Skeletal muscle tissue (tissue), 4 donors: ENCODE results near the gene PFKL. TPM values are rescaled to one million over a fixed set of nuclear protein-coding genes. Genes with fewer than 3 reads are reported as not detected.

Experiments used
- H3K27ac ChIP-seq: one replicate; pipeline ENCODE4 v1.7.0; 2013; ENCODE audit warnings: mild to moderate bottlenecking, low read depth, low read length, inconsistent platforms
- H3K27me3 ChIP-seq, 3 donors: one replicate each; pipeline ENCODE4 v1.7.0; 2013; ENCODE audit warnings: low read length in 3 of 3; ENCODE audit not compliant: control insufficient read depth in 3 of 3, insufficient read depth in 3 of 3
- H3K36me3 ChIP-seq, 3 donors: one replicate each; pipeline ENCODE4 v1.7.0; 2013; ENCODE audit warnings: low read length in 3 of 3; ENCODE audit not compliant: control insufficient read depth in 3 of 3, insufficient read depth in 3 of 3
- H3K4me1 ChIP-seq, 3 donors: one replicate each; pipeline ENCODE4 v1.7.0; 2013; ENCODE audit warnings: low read length in 3 of 3, mild to moderate bottlenecking in 3 of 3; ENCODE audit not compliant: control insufficient read depth in 3 of 3, insufficient read depth in 3 of 3
- H3K4me3 ChIP-seq, 3 donors: one replicate each; pipeline ENCODE4 v1.7.0; 2013; ENCODE audit warnings: low read length in 3 of 3
- H3K9ac ChIP-seq, 3 donors: one replicate each; pipeline ENCODE4 v1.7.0; 2013; ENCODE audit warnings: low read length in 3 of 3, mild to moderate bottlenecking in 3 of 3, moderate library complexity in 2 of 3, low read depth in 1 of 3
- H3K9me3 ChIP-seq, 3 donors: one replicate each; pipeline ENCODE4 v1.7.0; 2013; ENCODE audit warnings: low read length in 3 of 3; ENCODE audit not compliant: control insufficient read depth in 3 of 3
- total RNA-seq: library from RNA; depleted of rRNA; stranded (reverse); fragments of >200 nt; gene quantifications from one replicate; pipeline ENCODE4 v1.2.3, GENCODE V29; 2014
- donor health status: Osteomylitis.

Gene PFKL
- total RNA-seq, 1 donor from 2014 or later = 72.0 TPM

DNA sequence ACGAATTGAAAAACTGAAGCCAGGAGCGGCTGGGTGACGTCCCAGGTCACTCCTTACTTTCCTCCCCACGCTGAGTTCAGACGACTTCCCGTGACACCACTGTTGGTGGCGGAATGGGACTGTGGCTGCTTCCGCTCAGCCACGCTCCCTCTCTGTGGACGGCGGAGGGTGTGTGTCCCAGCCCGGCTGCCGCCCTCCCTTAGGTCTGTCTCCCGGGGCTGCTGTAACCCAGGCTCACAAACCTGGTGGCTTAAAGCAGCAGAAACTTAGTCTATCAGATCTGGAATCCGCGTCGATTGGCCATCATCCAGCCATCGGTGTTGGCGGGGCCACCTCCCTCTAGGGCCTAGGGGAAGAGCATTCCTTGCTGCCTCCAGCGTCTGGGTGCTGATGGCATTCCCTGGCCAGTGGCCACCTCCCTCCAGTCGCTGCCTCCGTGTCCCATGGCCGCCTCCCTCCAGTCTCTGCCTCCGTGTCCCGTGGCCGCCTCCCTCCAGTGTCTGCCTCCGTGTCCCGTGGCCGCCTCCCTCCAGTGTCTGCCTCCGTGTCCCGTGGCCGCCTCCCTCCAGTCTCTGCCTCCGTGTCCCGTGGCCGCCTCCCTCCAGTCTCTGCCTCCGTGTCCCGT is 71.0 kb downstream of the PFKL start:
- Histone ChIP-seq H3K4me1 (peaks cover 0 to 6% (median 4%) of the 10 kb centered on the region in 3 donors), H3K4me3 (no peak overlapping the region), H3K36me3 (no peaks in the 10 kb centered on the region), H3K27ac (no peak overlapping the region), H3K9me3 (no peaks in the 10 kb centered on the region), H3K27me3 (peaks cover 26 to 41% (median 40%) of the 10 kb centered on the region in 3 donors), H3K9ac (no peak overlapping the region)

- peaks cover 0 to 6% (median 4%) of the 10 kb centered on the region in 3 donors for H3K4me1 ChIP-seq
- H3K27ac ChIP-seq = no peak overlapping the region
- H3K36me3 ChIP-seq = no peaks in the 10 kb centered on the region
- H3K27me3 ChIP-seq = peaks cover 29 to 45% (median 42%) of the 10 kb centered on the region in 3 donors
- no peaks in the 10 kb centered on the region for H3K9me3 ChIP-seq
- no peak overlapping the region for H3K9ac ChIP-seq
- H3K4me3 ChIP-seq = no peak overlapping the region
Measured at GRCh38 chr21:44371596-44371995, 71.7 kb downstream of the PFKL start.

- H3K9me3 ChIP-seq = no peaks in the 10 kb centered on the region
- no peak overlapping the region for H3K9ac ChIP-seq
- no peak overlapping the region for H3K4me3 ChIP-seq
- no peak overlapping the region for H3K27ac ChIP-seq
- no peaks in the 10 kb centered on the region for H3K36me3 ChIP-seq
- peaks cover 0 to 6% (median 4%) of the 10 kb centered on the region in 3 donors for H3K4me1 ChIP-seq
- H3K27me3 ChIP-seq = peaks cover 31 to 51% (median 49%) of the 10 kb centered on the region in 3 donors
Measured at GRCh38 chr21:44372616-44373015, 72.8 kb downstream of the PFKL start.

DNA sequence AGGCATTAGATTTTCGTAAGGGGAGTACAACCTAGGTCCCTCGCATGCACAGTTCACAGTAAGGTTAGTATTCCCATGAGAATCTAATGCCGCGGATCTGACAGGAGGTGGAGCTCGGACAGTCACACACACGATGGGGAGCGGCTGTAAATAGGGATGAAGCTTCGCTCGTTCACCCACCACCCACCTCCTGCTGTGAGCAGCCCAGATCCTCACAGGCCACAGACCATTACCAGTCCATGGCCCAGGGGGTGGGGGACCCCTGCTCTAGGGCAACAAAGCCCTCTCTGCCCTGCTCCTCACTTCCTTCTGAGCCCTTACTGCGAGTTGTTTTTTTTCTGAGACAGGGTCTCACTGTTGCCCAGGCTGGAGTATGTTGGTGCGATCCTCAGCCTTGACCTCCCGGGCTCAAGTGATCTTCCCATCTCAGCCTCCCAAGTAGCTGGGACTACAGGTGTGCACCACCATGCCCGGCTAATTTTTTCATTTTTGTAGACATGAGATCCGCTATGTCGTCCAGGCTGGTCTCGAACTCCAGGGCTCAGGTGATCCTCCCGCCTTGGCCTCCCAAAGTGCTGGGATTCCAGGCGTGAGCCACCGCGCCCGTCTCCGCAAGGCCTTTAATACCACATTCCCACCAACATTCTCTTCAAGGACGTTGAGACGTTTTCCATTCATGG is 74.9 kb downstream of the PFKL start:
- no peak overlapping the region for H3K4me3 ChIP-seq
- H3K27me3 ChIP-seq = peaks cover 39 to 59% (median 56%) of the 10 kb centered on the region in 3 donors
- no peak overlapping the region for H3K27ac ChIP-seq
- H3K36me3 ChIP-seq = no peaks in the 10 kb centered on the region
- H3K4me1 ChIP-seq = peaks cover 0 to 6% (median 4%) of the 10 kb centered on the region in 3 donors
- no peak overlapping the region for H3K9ac ChIP-seq
- no peaks in the 10 kb centered on the region for H3K9me3 ChIP-seq

GRCh38 chr21:44375281-44375651 is 75.4 kb downstream of the PFKL start:
- peaks cover 0 to 5% (median 0%) of the 10 kb centered on the region in 3 donors for H3K4me1 ChIP-seq
- H3K27me3 ChIP-seq = peaks cover 41 to 60% (median 57%) of the 10 kb centered on the region in 3 donors
- no peak overlapping the region for H3K27ac ChIP-seq
- no peak overlapping the region for H3K4me3 ChIP-seq
- H3K36me3 ChIP-seq = no peaks in the 10 kb centered on the region
- H3K9me3 ChIP-seq = no peaks in the 10 kb centered on the region
- no peak overlapping the region for H3K9ac ChIP-seq

GRCh38 chr21:44375761-44376241 is 75.9 kb downstream of the PFKL start:
- H3K9me3 ChIP-seq = no peaks in the 10 kb centered on the region
- no peaks in the 10 kb centered on the region for H3K36me3 ChIP-seq
- no peak overlapping the region for H3K4me3 ChIP-seq
- no peak overlapping the region for H3K27ac ChIP-seq
- H3K4me1 ChIP-seq = no peaks in the 10 kb centered on the region
- peaks cover 38 to 60% (median 57%) of the 10 kb centered on the region in 3 donors for H3K27me3 ChIP-seq
- H3K9ac ChIP-seq = no peak overlapping the region

- Histone ChIP-seq H3K4me3 (no peak overlapping the region), H3K4me1 (no peaks in the 10 kb centered on the region), H3K9ac (no peak overlapping the region), H3K36me3 (no peaks in the 10 kb centered on the region), H3K9me3 (no peaks in the 10 kb centered on the region), H3K27me3 (peaks cover 35 to 60% (median 58%) of the 10 kb centered on the region in 3 donors), H3K27ac (no peak overlapping the region)
Measured at GRCh38 chr21:44376606-44377005, 76.8 kb downstream of the PFKL start.

Other genes with a start within 250 kb of the PFKL start
- 7.3 TPM for gene PWP2, start 192.7 kb upstream of the PFKL start, total RNA-seq
- 15.1 TPM for gene GATD3, start 166.4 kb upstream of the PFKL start, total RNA-seq
- 2.6 TPM for gene ICOSLG, start 59.1 kb upstream of the PFKL start, total RNA-seq
- not detected for gene DNMT3L, start 38.2 kb upstream of the PFKL start, total RNA-seq
- not detected for gene AIRE, start 14.2 kb upstream of the PFKL start, total RNA-seq
- gene CFAP410, start 39.3 kb downstream of the PFKL start, total RNA-seq = 11.0 TPM
- 1.6 TPM for gene TRPM2, start 53.6 kb downstream of the PFKL start, total RNA-seq
- 0.52 TPM for gene LRRC3, start 155.5 kb downstream of the PFKL start, total RNA-seq
- not detected for gene KRTAP10-1, start 240.1 kb downstream of the PFKL start, total RNA-seq